Measurements from ENCODE around the gene YY1AP1.
"Not testable (repeated sequence)": the region's sequence is repeated elsewhere in the genome, so short reads cannot be mapped to it uniquely, and the experiment has no call there.

YY1AP1 gene

GRCh38 chr1:155661239-155661638 lies 27.3 kb downstream of the YY1AP1 start:
- H3K27me3 ChIP-seq (replicated peaks in 2 of 5; ENCODE audit: control insufficient read depth in 4 of 5, insufficient read depth in 5 of 5, low read length in 4 of 5); H3K4me3 ChIP-seq (ENCODE audit: control insufficient read depth in 1 of 7, extremely low read depth in 1 of 7, insufficient read depth in 4 of 7, low read depth in 2 of 7, low read length in 6 of 7); CTCF ChIA-PET; DNase-seq; H3K9me3 ChIP-seq (ENCODE audit: control extremely low read depth in 1 of 5, control insufficient read depth in 4 of 5, insufficient read depth in 2 of 5, low read depth in 1 of 5, low read length in 4 of 5); H3K27ac ChIP-seq (ENCODE audit: insufficient read depth in 1 of 2, low read depth in 1 of 2, low read length in 2 of 2, poor library complexity in 1 of 2, severe bottlenecking in 2 of 2); H3K4me1 ChIP-seq (ENCODE audit: control extremely low read depth in 1 of 4, control insufficient read depth in 4 of 4, insufficient read depth in 4 of 4, low read length in 3 of 4); POLR2A ChIA-PET: not testable (repeated sequence)
- no CpG with 5 or more reads among the region's 4 CpGs for WGBS (ENCODE audit: insufficient coverage)
- peaks cover 22 to 73% (median 51%) of the 10 kb centered on the region in 4 experiments for H3K36me3 ChIP-seq (ENCODE audit: control insufficient read depth in 4 of 4, insufficient read depth in 4 of 4, low read length in 3 of 4)

GRCh38 chr1:155657463-155657862 lies 31.1 kb downstream of the YY1AP1 start:
- H3K27me3 ChIP-seq (replicated peaks in 2 of 5; ENCODE audit: control insufficient read depth in 4 of 5, insufficient read depth in 5 of 5, low read length in 4 of 5): peaks cover 0 to 2% (median 0%) of the 10 kb centered on the region in 5 experiments
- no peak overlapping the region for H3K4me3 ChIP-seq (ENCODE audit: control insufficient read depth in 1 of 7, extremely low read depth in 1 of 7, insufficient read depth in 4 of 7, low read depth in 2 of 7, low read length in 6 of 7)
- ChIA-PET POLR2A (interaction anchor here (0.6 to 0.7 kb wide), 2 partner anchors 52 to 69 kb away, joined by 3 to 9 read pairs; no protein-coding TSS in a partner anchor), CTCF (no interaction called here)
- DNase-seq: no peak
- H3K27ac ChIP-seq (ENCODE audit: insufficient read depth in 1 of 2, low read depth in 1 of 2, low read length in 2 of 2, poor library complexity in 1 of 2, severe bottlenecking in 2 of 2): no peak overlapping the region
- H3K36me3 ChIP-seq (ENCODE audit: control insufficient read depth in 4 of 4, insufficient read depth in 4 of 4, low read length in 3 of 4): peaks cover 14 to 39% (median 33%) of the 10 kb centered on the region in 4 experiments
- no peaks in the 10 kb centered on the region for H3K9me3 ChIP-seq (ENCODE audit: control extremely low read depth in 1 of 5, control insufficient read depth in 4 of 5, insufficient read depth in 2 of 5, low read depth in 1 of 5, low read length in 4 of 5)
- H3K4me1 ChIP-seq (ENCODE audit: control extremely low read depth in 1 of 4, control insufficient read depth in 4 of 4, insufficient read depth in 4 of 4, low read length in 3 of 4): no peaks in the 10 kb centered on the region
- 90% methylated on average over 2 of the region's 2 CpGs for WGBS (ENCODE audit: insufficient coverage)

GRCh38 chr1:155652951-155653350 lies 35.6 kb downstream of the YY1AP1 start:
- Histone ChIP-seq H3K27ac (ENCODE audit: insufficient read depth in 1 of 2, low read depth in 1 of 2, low read length in 2 of 2, poor library complexity in 1 of 2, severe bottlenecking in 2 of 2) (no peak overlapping the region), H3K27me3 (replicated peaks in 2 of 5; ENCODE audit: control insufficient read depth in 4 of 5, insufficient read depth in 5 of 5, low read length in 4 of 5) (peaks cover 0 to 2% (median 0%) of the 10 kb centered on the region in 5 experiments), H3K4me1 (ENCODE audit: control extremely low read depth in 1 of 4, control insufficient read depth in 4 of 4, insufficient read depth in 4 of 4, low read length in 3 of 4) (peaks cover 0 to 9% (median 5%) of the 10 kb centered on the region in 4 experiments), H3K9me3 (ENCODE audit: control extremely low read depth in 1 of 5, control insufficient read depth in 4 of 5, insufficient read depth in 2 of 5, low read depth in 1 of 5, low read length in 4 of 5) (no peaks in the 10 kb centered on the region), H3K4me3 (ENCODE audit: control insufficient read depth in 1 of 7, extremely low read depth in 1 of 7, insufficient read depth in 4 of 7, low read depth in 2 of 7, low read length in 6 of 7) (no peak overlapping the region), H3K36me3 (ENCODE audit: control insufficient read depth in 4 of 4, insufficient read depth in 4 of 4, low read length in 3 of 4) (no peaks in the 10 kb centered on the region)
- CTCF ChIA-PET: no interaction called here
- DNase-seq: no peak
- 88% methylated on average over 2 of the region's 3 CpGs for WGBS (ENCODE audit: insufficient coverage)
- POLR2A ChIA-PET: no interaction called here

GRCh38 chr1:155651861-155652661 lies 36.5 kb downstream of the YY1AP1 start:
- no peak for DNase-seq
- no peak overlapping the region for H3K27ac ChIP-seq (ENCODE audit: insufficient read depth in 1 of 2, low read depth in 1 of 2, low read length in 2 of 2, poor library complexity in 1 of 2, severe bottlenecking in 2 of 2)
- ChIA-PET CTCF (interaction anchor here (1.2 to 1.3 kb wide), 2 partner anchors 9 to 12 kb away, joined by 3 read pairs; no protein-coding TSS in a partner anchor), POLR2A (no interaction called here)
- peaks cover 0 to 9% (median 5%) of the 10 kb centered on the region in 4 experiments for H3K4me1 ChIP-seq (ENCODE audit: control extremely low read depth in 1 of 4, control insufficient read depth in 4 of 4, insufficient read depth in 4 of 4, low read length in 3 of 4)
- whole genome bisulfite sequencing (ENCODE audit: insufficient coverage): 50% methylated on average over 2 of the region's 3 CpGs
- peaks cover 0 to 2% (median 0%) of the 10 kb centered on the region in 5 experiments for H3K27me3 ChIP-seq (replicated peaks in 2 of 5; ENCODE audit: control insufficient read depth in 4 of 5, insufficient read depth in 5 of 5, low read length in 4 of 5)
- H3K9me3 ChIP-seq (ENCODE audit: control extremely low read depth in 1 of 5, control insufficient read depth in 4 of 5, insufficient read depth in 2 of 5, low read depth in 1 of 5, low read length in 4 of 5): no peaks in the 10 kb centered on the region
- no peak overlapping the region for H3K4me3 ChIP-seq (ENCODE audit: control insufficient read depth in 1 of 7, extremely low read depth in 1 of 7, insufficient read depth in 4 of 7, low read depth in 2 of 7, low read length in 6 of 7)
- H3K36me3 ChIP-seq (ENCODE audit: control insufficient read depth in 4 of 4, insufficient read depth in 4 of 4, low read length in 3 of 4): no peaks in the 10 kb centered on the region

GRCh38 chr1:155650231-155650757 lies 38.3 kb downstream of the YY1AP1 start:
- ChIA-PET POLR2A (no interaction called here), CTCF (interaction anchor here (0.8 kb wide), 1 partner anchor 12 kb away, joined by 3 read pairs; no protein-coding TSS in a partner anchor)
- no peaks in the 10 kb centered on the region for H3K36me3 ChIP-seq (ENCODE audit: control insufficient read depth in 4 of 4, insufficient read depth in 4 of 4, low read length in 3 of 4)
- peaks cover 4 to 24% (median 15%) of the 10 kb centered on the region in 4 experiments for H3K4me1 ChIP-seq (ENCODE audit: control extremely low read depth in 1 of 4, control insufficient read depth in 4 of 4, insufficient read depth in 4 of 4, low read length in 3 of 4)
- H3K9me3 ChIP-seq (ENCODE audit: control extremely low read depth in 1 of 5, control insufficient read depth in 4 of 5, insufficient read depth in 2 of 5, low read depth in 1 of 5, low read length in 4 of 5): no peaks in the 10 kb centered on the region
- peaks cover 0 to 2% (median 0%) of the 10 kb centered on the region in 5 experiments for H3K27me3 ChIP-seq (replicated peaks in 2 of 5; ENCODE audit: control insufficient read depth in 4 of 5, insufficient read depth in 5 of 5, low read length in 4 of 5)
- no peak for DNase-seq
- WGBS (ENCODE audit: insufficient coverage): 93% methylated on average over 7 of the region's 7 CpGs
- H3K4me3 ChIP-seq (ENCODE audit: control insufficient read depth in 1 of 7, extremely low read depth in 1 of 7, insufficient read depth in 4 of 7, low read depth in 2 of 7, low read length in 6 of 7): no peak overlapping the region
- no peak overlapping the region for H3K27ac ChIP-seq (ENCODE audit: insufficient read depth in 1 of 2, low read depth in 1 of 2, low read length in 2 of 2, poor library complexity in 1 of 2, severe bottlenecking in 2 of 2)

- no peaks in the 10 kb centered on the region for H3K36me3 ChIP-seq (ENCODE audit: control insufficient read depth in 4 of 4, insufficient read depth in 4 of 4, low read length in 3 of 4)
- peak in 2 of 3 donors; percentile 43 to 51 for DNase-seq
- ChIA-PET CTCF (no interaction called here), POLR2A (no interaction called here)
- H3K9me3 ChIP-seq (ENCODE audit: control extremely low read depth in 1 of 5, control insufficient read depth in 4 of 5, insufficient read depth in 2 of 5, low read depth in 1 of 5, low read length in 4 of 5): no peaks in the 10 kb centered on the region
- no peak overlapping the region for H3K4me3 ChIP-seq (ENCODE audit: control insufficient read depth in 1 of 7, extremely low read depth in 1 of 7, insufficient read depth in 4 of 7, low read depth in 2 of 7, low read length in 6 of 7)
- H3K27ac ChIP-seq (ENCODE audit: insufficient read depth in 1 of 2, low read depth in 1 of 2, low read length in 2 of 2, poor library complexity in 1 of 2, severe bottlenecking in 2 of 2): no peak overlapping the region
- peaks cover 0 to 2% (median 0%) of the 10 kb centered on the region in 5 experiments for H3K27me3 ChIP-seq (replicated peaks in 2 of 5; ENCODE audit: control insufficient read depth in 4 of 5, insufficient read depth in 5 of 5, low read length in 4 of 5)
- peaks cover 4 to 27% (median 15%) of the 10 kb centered on the region in 4 experiments for H3K4me1 ChIP-seq (ENCODE audit: control extremely low read depth in 1 of 4, control insufficient read depth in 4 of 4, insufficient read depth in 4 of 4, low read length in 3 of 4)
Measured at GRCh38 chr1:155649676-155650075, 38.9 kb downstream of the YY1AP1 start.

Data from common myeloid progenitor, CD34-positive (primary cell).